HG02610 (cell line): Measurements from ENCODE around the gene GPN2.
"Not testable (repeated sequence)": the region's sequence is repeated elsewhere in the genome, so short reads cannot be mapped to it uniquely, and the experiment has no call there.

Source experiments
- ATAC-seq: cut with Tn5 transposase; IDR thresholded peaks from one replicate; pipeline ENCODE4 v1.9.1; 2021; ENCODE audit warnings: mild to moderate bottlenecking, moderate library complexity; ENCODE audit not compliant: unreplicated experiment

GPN2 gene

DNA sequence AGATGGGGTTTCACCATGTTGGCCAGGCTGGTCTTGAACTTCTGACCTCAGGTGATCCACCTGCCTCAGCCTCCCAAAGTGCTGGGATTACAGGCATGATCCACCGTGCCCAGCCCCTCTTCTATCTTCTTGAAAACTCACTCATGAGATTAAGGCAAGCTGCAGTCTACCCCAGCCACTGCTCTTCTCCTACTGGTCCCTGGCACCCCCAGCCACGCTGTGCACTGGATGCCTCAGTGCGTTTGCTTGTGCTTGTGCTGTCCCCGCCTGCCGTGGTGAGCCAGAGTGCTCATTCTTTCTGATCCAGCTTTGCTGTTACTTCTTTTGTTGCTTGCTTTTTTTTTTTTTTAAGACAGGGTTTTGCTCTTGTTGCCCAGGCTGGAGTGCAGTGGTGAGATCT is 52.4 kb downstream of the GPN2 start:
- not testable (repeated sequence) for ATAC-seq

DNA sequence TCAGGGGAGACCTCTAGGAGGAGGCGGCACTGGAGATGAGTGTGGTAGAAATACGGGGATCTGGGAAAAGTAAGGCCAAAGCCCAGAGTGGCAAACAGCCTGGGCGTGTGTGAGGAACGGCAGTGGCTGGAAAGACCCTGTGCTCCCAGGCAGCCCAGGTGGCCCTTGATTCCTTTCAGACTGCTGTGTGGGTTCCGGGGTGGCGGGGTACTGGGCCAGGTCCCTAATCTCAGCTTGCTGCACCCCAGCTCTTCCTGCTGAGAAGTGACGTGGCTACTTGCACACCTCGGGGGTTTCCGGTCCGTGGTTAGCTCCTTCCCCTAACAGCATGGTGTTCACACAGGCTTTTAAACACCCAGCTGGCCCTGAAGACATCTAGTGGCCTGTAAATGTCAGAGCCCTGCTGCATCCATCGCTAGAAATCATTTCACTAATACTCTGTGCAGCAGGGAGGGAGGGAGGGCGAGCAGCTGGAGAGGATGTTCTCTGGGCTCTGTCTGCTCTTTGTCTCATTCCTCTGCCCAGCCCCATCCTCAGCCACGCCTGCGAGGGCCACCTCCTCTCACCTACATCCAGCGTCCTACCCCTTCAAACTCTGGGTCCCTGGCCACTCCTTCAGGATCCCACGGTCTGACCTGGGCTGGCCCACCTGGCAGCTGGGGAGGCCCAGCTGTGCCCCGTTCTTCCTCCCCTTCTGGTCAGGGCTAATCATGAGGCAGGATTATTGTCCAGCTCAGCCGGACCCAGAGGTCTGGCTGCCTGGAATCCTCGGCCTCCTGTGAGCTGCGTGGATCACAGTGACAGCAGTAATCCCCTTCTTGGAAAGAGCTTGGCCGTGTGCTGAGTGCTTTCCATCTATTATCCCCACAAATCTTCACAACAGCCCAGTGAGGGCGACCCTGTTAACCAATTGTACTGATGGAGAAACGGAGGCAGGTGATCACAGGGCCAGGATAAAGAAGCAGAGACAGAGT is 56.4 kb downstream of the GPN2 start:
- ATAC-seq = peak; percentile 83

- ATAC-seq = no peak
These were observed 57.7 kb downstream of the GPN2 start for GRCh38 chr1:26832249-26832960.

- ATAC-seq = no peak
These were observed 58.4 kb downstream of the GPN2 start for GRCh38 chr1:26831546-26832248.

GRCh38 chr1:26831059-26831458 is 59.0 kb downstream of the GPN2 start:
- no peak for ATAC-seq

DNA sequence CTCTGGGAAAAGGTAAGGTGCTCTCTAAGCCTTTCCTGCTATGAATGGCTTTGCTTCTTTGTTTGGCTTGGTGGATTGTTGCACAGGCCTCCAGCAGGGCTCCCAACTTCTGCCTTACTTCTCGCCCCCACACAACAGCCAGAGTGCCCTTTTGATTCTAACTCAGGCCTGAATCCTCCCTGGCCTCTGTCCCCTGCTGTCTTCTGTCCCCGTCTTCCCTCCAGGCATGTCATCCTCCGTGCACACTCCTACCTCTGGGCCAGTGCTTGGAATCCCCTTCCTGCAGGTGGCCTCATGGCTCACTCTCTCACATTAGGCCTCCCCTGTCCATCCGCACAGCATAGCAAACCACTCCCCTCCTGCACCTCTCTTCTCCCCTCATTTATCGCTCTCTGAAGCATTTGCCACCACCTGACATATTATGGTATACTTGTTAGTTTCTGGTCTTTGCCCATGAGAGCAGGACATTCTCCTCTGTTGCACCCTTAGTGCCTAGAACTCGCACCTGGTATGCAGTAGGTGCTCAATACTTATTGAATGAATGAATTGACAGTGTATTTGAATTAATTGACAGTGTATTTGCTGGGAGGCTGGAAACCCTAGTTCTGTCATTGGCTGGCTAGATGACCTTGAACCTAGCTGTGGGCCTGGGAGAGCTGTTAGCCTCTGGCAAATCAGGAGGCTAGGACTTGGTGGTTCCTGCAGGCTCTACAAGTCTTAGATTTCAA is 60.7 kb downstream of the GPN2 start:
- ATAC-seq = no peak

DNA sequence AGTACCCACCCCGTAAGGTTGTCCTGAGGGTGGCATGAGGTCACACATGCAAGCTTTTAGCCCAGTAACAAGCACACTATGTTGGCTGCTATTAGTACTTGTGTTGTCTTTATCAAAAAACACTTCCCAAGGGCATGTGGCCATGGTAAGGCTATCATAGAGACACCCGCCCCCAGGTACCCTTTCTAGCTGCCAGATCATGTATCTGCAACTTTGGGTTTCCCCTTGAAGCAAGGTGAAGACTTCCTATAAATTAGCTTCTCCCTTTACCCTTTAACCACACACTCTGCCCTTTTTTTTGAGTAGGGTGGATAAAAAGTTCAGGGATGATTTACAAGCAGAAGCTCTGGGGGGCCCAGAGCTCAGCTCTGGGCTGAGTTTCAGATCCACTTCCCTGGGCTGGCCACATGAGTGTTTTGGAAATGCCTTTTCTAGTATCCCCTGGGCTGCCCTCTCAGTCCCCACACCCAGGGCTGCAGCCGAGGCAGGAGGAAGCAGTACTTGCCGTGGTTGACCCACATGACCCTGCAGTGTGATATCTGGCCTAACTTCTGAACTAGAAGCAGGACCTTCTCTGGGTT is 61.6 kb downstream of the GPN2 start:
- ATAC-seq = no peak

- no peak for ATAC-seq
These were observed 62.4 kb downstream of the GPN2 start for GRCh38 chr1:26827663-26828062.

DNA sequence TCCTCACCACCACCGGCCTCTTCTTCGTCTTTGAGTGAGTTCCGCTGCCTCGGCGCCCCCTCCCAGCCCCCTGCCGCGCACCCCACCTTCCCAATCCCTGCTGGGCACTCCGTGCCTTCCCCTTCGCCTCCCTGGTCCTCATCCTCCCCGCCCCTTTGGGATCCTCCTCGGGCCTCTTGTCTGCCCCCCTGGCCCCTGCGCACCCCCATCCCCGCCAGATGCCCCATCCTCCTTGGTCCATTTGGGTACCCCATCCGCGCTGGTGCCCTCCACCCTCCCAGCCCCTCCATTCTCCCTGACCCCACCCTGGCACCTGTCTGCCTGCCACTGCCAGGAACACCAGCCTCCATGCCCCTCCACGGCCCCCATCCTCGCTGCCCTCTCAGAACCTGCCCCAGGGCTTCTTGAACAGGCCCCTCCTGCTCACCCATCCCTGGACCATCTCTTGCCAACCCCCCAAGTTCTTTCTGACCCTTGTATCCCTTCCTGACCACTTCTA is 62.9 kb downstream of the GPN2 start:
- no peak for ATAC-seq

GRCh38 chr1:26826261-26827105 is 63.6 kb downstream of the GPN2 start, which contains the start of gene ZDHHC18:
ZDHHC18 (plus strand) TSS chr1:26826688; CDS start chr1:26826805, 117 bp downstream.
- ATAC-seq = peak; percentile 78
